Testis (tissue), 2 donors: ENCODE measurements around the gene PPP3R1.

ENCODE experiments used
- CTCF ChIP-seq, 3 experiments: fragments of 450-650 bp in 2 of 3; fragments of 200-600 bp in 1 of 3; sonication (generic) in 1 of 3; IDR thresholded peaks; one replicate each; pipeline ENCODE4 v1.5.1; 2016 to 2019; ENCODE audit warnings: antibody characterized with exemption in 3 of 3, mild to moderate bottlenecking in 2 of 3, moderate library complexity in 1 of 3
- POLR2A ChIP-seq: fragments of 450-650 bp; IDR thresholded peaks from one replicate; pipeline ENCODE4 v1.6.1; 2017; ENCODE audit warnings: antibody characterized with exemption, mild to moderate bottlenecking, moderate library complexity

GRCh38 chr2:68293755-68294154, 41.4 kb upstream of the PPP3R1 start:
- TF ChIP-seq POLR2A (no peak), CTCF (IDR thresholded peaks at IDR 0.05) (no peak)
